Glutamatergic neuron (in vitro differentiated cells): ENCODE data around the gene INPP5F. TPM values are rescaled to one million over a fixed set of nuclear protein-coding genes. Genes with fewer than 3 reads are reported as not detected.
"Not testable (repeated sequence)": the region's sequence is repeated elsewhere in the genome, so short reads cannot be mapped to it uniquely, and the experiment has no call there.

Experiments used
- DNase-seq: peaks from one replicate; pipeline ENCODE4 v3.0.0; 2022
- H3K27ac Mint-ChIP-seq: one replicate; pipeline ENCODE4 v1.8.0; 2020; ENCODE audit warnings: mild to moderate bottlenecking, mixed read lengths, inconsistent platforms; ENCODE audit not compliant: unreplicated experiment
- H3K27me3 Mint-ChIP-seq: one replicate; pipeline ENCODE4 v1.8.0; 2020; ENCODE audit warnings: mild to moderate bottlenecking, moderate library complexity, mixed read lengths, inconsistent platforms; ENCODE audit not compliant: unreplicated experiment
- H3K36me3 Mint-ChIP-seq: one replicate; pipeline ENCODE4 v1.8.0; 2020; ENCODE audit warnings: mild to moderate bottlenecking, mixed read lengths, inconsistent platforms; ENCODE audit not compliant: unreplicated experiment
- H3K4me1 Mint-ChIP-seq: one replicate; pipeline ENCODE4 v1.8.0; 2020; ENCODE audit warnings: mild to moderate bottlenecking, low read depth, mixed read lengths, inconsistent platforms; ENCODE audit not compliant: unreplicated experiment
- H3K4me3 Mint-ChIP-seq: one replicate; pipeline ENCODE4 v1.8.0; 2020; ENCODE audit warnings: mild to moderate bottlenecking, mixed read lengths, inconsistent platforms; ENCODE audit not compliant: unreplicated experiment
- H3K9me3 Mint-ChIP-seq: one replicate; pipeline ENCODE4 v1.8.0; 2020; ENCODE audit warnings: mild to moderate bottlenecking, moderate library complexity, mixed read lengths, inconsistent platforms; ENCODE audit not compliant: unreplicated experiment
- CTCF ChIP-seq: fragments of 200-600 bp; sonication (generic); IDR thresholded peaks from one replicate; pipeline ENCODE4 v1.5.0; 2021; ENCODE audit not compliant: partially characterized antibody, unreplicated experiment
- total RNA-seq: library from RNA; stranded (reverse); fragmentation: NEBNext Ultra II Directional; extraction: Animal tissue kit (Norgen Biotek cat#: 25700); gene quantifications from one replicate; pipeline ENCODE4 v1.2.1, GENCODE V29; 2021; ENCODE audit not compliant: unreplicated experiment

INPP5F gene
- total RNA-seq, 1 donor from 2014 or later = 186 TPM

- no peak for TF ChIP-seq CTCF
- peaks cover 3% of the 10 kb centered on the region for H3K9me3 Mint-ChIP-seq
- H3K36me3 Mint-ChIP-seq = peaks cover 5% of the 10 kb centered on the region
- no peak for DNase-seq
- no peaks in the 10 kb centered on the region for H3K27me3 Mint-ChIP-seq
- H3K27ac Mint-ChIP-seq = peak overlapping the region; percentile 2
- no peak overlapping the region for H3K4me3 Mint-ChIP-seq
- H3K4me1 Mint-ChIP-seq = peaks cover 19% of the 10 kb centered on the region
Observed at GRCh38 chr10:119784340-119785067, 58.7 kb downstream of the INPP5F start.

GRCh38 chr10:119786117-119786769 is 60.4 kb downstream of the INPP5F start:
- Mint-ChIP-seq H3K27ac (no peak overlapping the region), H3K9me3 (peaks cover 6% of the 10 kb centered on the region), H3K4me3 (no peak overlapping the region), H3K36me3 (peaks cover 3% of the 10 kb centered on the region), H3K4me1 (peaks cover 32% of the 10 kb centered on the region), H3K27me3 (peaks cover 3% of the 10 kb centered on the region)
- DNase-seq = no peak
- TF ChIP-seq CTCF = no peak

- H3K4me1 Mint-ChIP-seq = peaks cover 30% of the 10 kb centered on the region
- H3K27ac Mint-ChIP-seq, H3K9me3 Mint-ChIP-seq, H3K36me3 Mint-ChIP-seq, DNase-seq, H3K4me3 Mint-ChIP-seq, H3K27me3 Mint-ChIP-seq: not testable (repeated sequence)
Observed at GRCh38 chr10:119795101-119795500, 69.3 kb downstream of the INPP5F start.

DNA sequence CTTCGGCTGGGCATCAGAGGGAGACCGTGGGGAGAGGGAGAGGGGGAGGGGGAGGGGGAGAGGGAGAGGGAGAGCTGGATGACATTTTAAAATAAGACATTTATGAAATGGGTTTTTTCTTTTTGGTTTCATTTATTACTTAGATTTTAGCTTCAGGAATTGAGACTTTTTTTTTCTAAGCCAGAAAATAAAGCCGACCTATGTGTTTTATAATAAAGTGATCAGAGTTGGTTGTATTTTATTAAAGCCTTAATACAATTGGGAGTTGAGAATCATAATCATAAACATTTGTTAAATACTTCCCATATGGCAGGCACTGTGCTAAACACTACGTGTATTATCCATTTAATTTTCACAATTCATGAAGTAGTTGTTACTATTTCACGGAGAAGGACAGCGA is 70.2 kb downstream of the INPP5F start:
- peaks cover 7% of the 10 kb centered on the region for H3K36me3 Mint-ChIP-seq
- H3K9me3 Mint-ChIP-seq = peaks cover 4% of the 10 kb centered on the region
- TF ChIP-seq CTCF = no peak
- DNase-seq = no peak
- H3K4me3 Mint-ChIP-seq = no peak overlapping the region
- H3K27me3 Mint-ChIP-seq = peaks cover 5% of the 10 kb centered on the region
- H3K27ac Mint-ChIP-seq = peak overlapping the region; percentile 55
- peaks cover 22% of the 10 kb centered on the region for H3K4me1 Mint-ChIP-seq

DNA sequence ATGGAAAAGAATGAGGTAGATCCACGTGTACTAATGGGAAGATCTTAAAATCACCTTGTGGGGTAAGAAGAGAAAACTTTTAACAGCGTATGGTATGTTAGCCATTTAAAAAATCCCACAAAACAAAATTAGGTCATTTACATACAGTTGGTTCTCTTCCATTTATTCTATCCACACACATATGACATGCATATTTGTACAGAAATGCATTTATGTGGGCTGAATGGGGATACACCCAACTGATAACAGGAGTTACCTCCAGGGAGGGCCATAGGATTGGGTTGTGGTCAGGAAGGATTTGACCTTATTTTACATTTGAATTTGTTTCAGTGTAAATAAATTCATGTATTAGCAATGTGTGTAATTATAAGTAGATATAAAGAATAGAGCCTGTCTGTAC is 75.3 kb downstream of the INPP5F start:
- no peaks in the 10 kb centered on the region for H3K27me3 Mint-ChIP-seq
- H3K4me3 Mint-ChIP-seq = no peak overlapping the region
- no peak overlapping the region for H3K27ac Mint-ChIP-seq
- H3K4me1 Mint-ChIP-seq = peaks cover 4% of the 10 kb centered on the region
- H3K9me3 Mint-ChIP-seq = peaks cover under 1% of the 10 kb centered on the region
- peaks cover 11% of the 10 kb centered on the region for H3K36me3 Mint-ChIP-seq
- DNase-seq = no peak
- TF ChIP-seq CTCF = no peak
